ENCODE measurements around the gene BET1. TPM values are rescaled to one million over a fixed set of nuclear protein-coding genes. Genes with fewer than 3 reads are reported as not detected.

BET1 gene
- total RNA-seq, 1 experiment from 2014 or later = 12.1 TPM

DNA sequence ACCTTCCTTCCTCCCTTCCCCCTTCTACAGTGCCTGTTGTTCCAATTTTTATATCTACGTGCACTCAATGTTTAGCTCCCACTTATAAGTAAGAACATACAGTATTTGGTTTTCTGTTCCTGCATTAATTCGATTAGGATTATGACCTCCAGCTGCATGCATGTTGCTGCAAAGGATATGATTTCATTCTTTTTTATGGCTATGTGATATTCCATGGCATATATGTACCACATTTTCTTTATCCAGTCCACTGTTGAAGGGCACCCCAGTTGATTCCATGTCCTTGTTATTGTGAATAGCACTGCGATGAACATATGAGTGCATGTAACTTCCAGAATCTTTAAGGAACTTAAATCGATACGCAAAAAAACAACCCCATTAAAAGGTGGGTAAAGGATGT, 39.9 kb downstream of the BET1 start:
- Histone ChIP-seq H2AFZ (ENCODE audit: low read length) (no peak overlapping the region), H4K20me1 (ENCODE audit: low read length) (no peaks in the 10 kb centered on the region), H3K36me3 (ENCODE audit: low read depth, low read length) (no peaks in the 10 kb centered on the region), H3K27me3 (ENCODE audit: low read length) (no peaks in the 10 kb centered on the region), H3K4me1 (ENCODE audit: insufficient read depth, low read length) (no peaks in the 10 kb centered on the region), H3K9ac (ENCODE audit: low read length) (no peak overlapping the region), H3K9me3 (ENCODE audit: low read length) (no peaks in the 10 kb centered on the region), H3K79me2 (ENCODE audit: low read length) (no peaks in the 10 kb centered on the region), H3K4me2 (ENCODE audit: low read length) (no peak overlapping the region), H3K4me3 (ENCODE audit: low read length) (no peak overlapping the region), H3F3A (ENCODE audit: low read length, unreplicated experiment) (no peaks in the 10 kb centered on the region), H3K9me2 (replicated peaks; ENCODE audit: low read length) (0 out of 2 replicates have a peak, but pooled peaks cover 3% of the 10 kb centered on the region), H3K27ac (ENCODE audit: low read length) (no peak overlapping the region)
- no TSS peak for BruUV-seq (replicated peaks)
- no peak for ATAC-seq
- CTCF ChIA-PET = no interaction called here
- TF ChIP-seq EZH2 (IDR thresholded peaks at IDR 0.05; ENCODE audit: low read length, unreplicated experiment) = no peak
- TF ChIP-seq EZH2phosphoT487 (IDR thresholded peaks at IDR 0.05; ENCODE audit: borderline replicate concordance, low read length) = no peak
- no peak for TF ChIP-seq CTCF (conservative IDR thresholded peaks at IDR 0.05; ENCODE audit: low read depth, low read length)
- POLR2A ChIA-PET (ENCODE audit: unreplicated experiment) = no interaction called here
- intact Hi-C loops (cut with micrococcal nuclease) = no loop called here
- no peak for DNase-seq

GRCh38 chr7:93960986-93961385, 43.2 kb downstream of the BET1 start:
- no peaks in the 10 kb centered on the region for H3K79me2 ChIP-seq (ENCODE audit: low read length)
- POLR2A ChIA-PET (ENCODE audit: unreplicated experiment) = no interaction called here
- no peaks in the 10 kb centered on the region for H3F3A ChIP-seq (ENCODE audit: low read length, unreplicated experiment)
- no peaks in the 10 kb centered on the region for H3K27me3 ChIP-seq (ENCODE audit: low read length)
- TF ChIP-seq EZH2phosphoT487 (IDR thresholded peaks at IDR 0.05; ENCODE audit: borderline replicate concordance, low read length) (no peak), CTCF (conservative IDR thresholded peaks at IDR 0.05; ENCODE audit: low read depth, low read length) (no peak), EZH2 (IDR thresholded peaks at IDR 0.05; ENCODE audit: low read length, unreplicated experiment) (no peak)
- H2AFZ ChIP-seq (ENCODE audit: low read length) = no peak overlapping the region
- no peak for DNase-seq
- H3K9me2 ChIP-seq (replicated peaks; ENCODE audit: low read length) = 0 out of 2 replicates have a peak, but pooled peaks cover 3% of the 10 kb centered on the region
- H3K9me3 ChIP-seq (ENCODE audit: low read length) = no peaks in the 10 kb centered on the region
- H3K9ac ChIP-seq (ENCODE audit: low read length) = no peak overlapping the region
- H3K27ac ChIP-seq (ENCODE audit: low read length) = no peak overlapping the region
- H3K4me3 ChIP-seq (ENCODE audit: low read length) = no peak overlapping the region
- ATAC-seq = no peak
- no TSS peak for BruUV-seq (replicated peaks)
- no peaks in the 10 kb centered on the region for H3K36me3 ChIP-seq (ENCODE audit: low read depth, low read length)
- CTCF ChIA-PET = no interaction called here
- H3K4me1 ChIP-seq (ENCODE audit: insufficient read depth, low read length) = peaks cover 13% of the 10 kb centered on the region
- H3K4me2 ChIP-seq (ENCODE audit: low read length) = no peak overlapping the region
- no peaks in the 10 kb centered on the region for H4K20me1 ChIP-seq (ENCODE audit: low read length)
- intact Hi-C loops (cut with micrococcal nuclease) = no loop called here

DNA sequence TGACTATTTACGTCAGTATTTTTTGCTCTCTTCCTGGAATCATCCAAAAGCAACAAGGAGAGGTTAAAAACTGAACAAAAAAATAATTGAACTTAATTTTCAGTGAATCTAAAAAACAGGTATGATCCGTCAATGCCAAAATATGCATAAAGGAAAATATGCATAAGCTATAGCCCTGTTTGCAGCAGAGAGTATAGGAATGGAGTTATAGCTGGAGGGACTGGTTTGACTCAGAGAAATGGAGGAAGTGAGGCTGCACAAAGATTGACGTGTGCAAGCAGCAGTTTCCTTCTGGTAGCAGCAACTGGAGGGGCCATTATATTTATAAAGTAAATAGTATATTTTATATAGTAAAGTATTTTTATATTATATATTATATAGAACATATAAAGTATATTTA, 45.5 kb downstream of the BET1 start:
- H3K4me1 ChIP-seq (ENCODE audit: insufficient read depth, low read length) = peaks cover 13% of the 10 kb centered on the region
- H3K79me2 ChIP-seq (ENCODE audit: low read length) = no peaks in the 10 kb centered on the region
- H3K27me3 ChIP-seq (ENCODE audit: low read length) = no peaks in the 10 kb centered on the region
- no peaks in the 10 kb centered on the region for H3K9me2 ChIP-seq (replicated peaks; ENCODE audit: low read length)
- no peaks in the 10 kb centered on the region for H4K20me1 ChIP-seq (ENCODE audit: low read length)
- H3K36me3 ChIP-seq (ENCODE audit: low read depth, low read length) = no peaks in the 10 kb centered on the region
- H3K27ac ChIP-seq (ENCODE audit: low read length) = peak overlapping the region; percentile 46
- H3F3A ChIP-seq (ENCODE audit: low read length, unreplicated experiment) = no peaks in the 10 kb centered on the region
- no TSS peak for BruUV-seq (replicated peaks)
- DNase-seq (peak; percentile 31), ATAC-seq (peak; percentile 82)
- H2AFZ ChIP-seq (ENCODE audit: low read length) = no peak overlapping the region
- H3K9me3 ChIP-seq (ENCODE audit: low read length) = no peaks in the 10 kb centered on the region
- ChIA-PET CTCF (no interaction called here), POLR2A (ENCODE audit: unreplicated experiment) (interaction anchor here (0.7 kb wide), 1 partner anchor 68 kb away, joined by 4 read pairs; the partner anchor contains the start of gene TFPI2)
- H3K4me3 ChIP-seq (ENCODE audit: low read length) = peak overlapping the region; percentile 42
- peak overlapping the region; percentile 75 for H3K4me2 ChIP-seq (ENCODE audit: low read length)
- H3K9ac ChIP-seq (ENCODE audit: low read length) = no peak overlapping the region
- TF ChIP-seq EZH2 (IDR thresholded peaks at IDR 0.05; ENCODE audit: low read length, unreplicated experiment) (no peak), CTCF (conservative IDR thresholded peaks at IDR 0.05; ENCODE audit: low read depth, low read length) (no peak), EZH2phosphoT487 (IDR thresholded peaks at IDR 0.05; ENCODE audit: borderline replicate concordance, low read length) (no peak)
- intact Hi-C loops (cut with micrococcal nuclease) = loop anchor here (5.0 kb wide), 1 partner anchor 36 kb away; the partner anchor contains the start of gene GNG11
